ENCODE measurements around the gene RNU6-1.
A peak's percentile ranks its signal among the peaks of the same experiment; 100 is the strongest.

The RNU6-1 gene

DNA sequence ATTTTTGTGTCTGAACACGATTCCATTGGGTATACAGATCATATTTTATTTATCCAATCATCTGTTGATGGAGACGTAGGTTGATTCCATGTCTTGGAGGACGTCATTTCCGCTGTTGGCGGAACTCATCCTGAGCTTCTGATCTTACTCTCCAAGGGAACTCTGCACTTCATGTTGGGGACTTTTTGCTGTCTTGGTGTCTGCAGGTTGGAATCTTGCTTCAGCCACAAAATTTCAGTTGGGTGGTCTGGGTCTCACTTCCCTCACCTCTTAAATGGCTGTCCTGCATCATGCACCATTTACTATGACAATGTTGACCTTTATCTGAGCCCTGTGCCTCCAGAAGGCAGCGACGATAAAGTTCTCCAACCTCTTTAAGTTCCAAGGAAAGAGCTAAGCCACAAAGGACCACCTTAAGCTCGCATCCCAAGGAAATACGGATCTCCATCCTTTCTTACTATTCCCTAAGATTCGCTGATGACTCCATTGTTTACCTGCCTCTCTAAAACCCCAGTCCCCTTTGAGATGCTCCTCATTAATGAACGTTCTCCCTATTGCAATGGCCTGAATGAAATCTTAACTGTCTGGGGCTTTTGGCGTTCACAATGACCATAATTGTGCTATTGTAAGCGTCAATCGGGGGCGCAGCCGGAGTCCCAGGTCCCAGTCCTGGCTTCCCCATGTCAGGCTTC, 23.1 kb upstream of the RNU6-1 start:
- ATAC-seq, result peak; percentile 11; the same call in 2 of the 3 replicates
- no peak for TF ChIP-seq ZFP3 (CRISPR knock-in tag; IDR thresholded peaks at IDR 0.05)
- TF ChIP-seq OSR1 (CRISPR knock-in tag; IDR thresholded peaks at IDR 0.05), result no peak
- TF ChIP-seq CSDC2 (CRISPR knock-in tag; IDR thresholded peaks at IDR 0.05), result no peak
- TF ChIP-seq ZNF8 (CRISPR knock-in tag; IDR thresholded peaks at IDR 0.05), result no peak
- no peak for TF ChIP-seq ISL1 (CRISPR knock-in tag; IDR thresholded peaks at IDR 0.05)
- TF ChIP-seq CREB5 (CRISPR knock-in tag; IDR thresholded peaks at IDR 0.05; ENCODE audit: low read depth), result no peak
- no peak for TF ChIP-seq SNAI2 (CRISPR knock-in tag; IDR thresholded peaks at IDR 0.05)
- TF ChIP-seq ESRRG (CRISPR knock-in tag; IDR thresholded peaks at IDR 0.05), result no peak
- TF ChIP-seq, protein P1, sequence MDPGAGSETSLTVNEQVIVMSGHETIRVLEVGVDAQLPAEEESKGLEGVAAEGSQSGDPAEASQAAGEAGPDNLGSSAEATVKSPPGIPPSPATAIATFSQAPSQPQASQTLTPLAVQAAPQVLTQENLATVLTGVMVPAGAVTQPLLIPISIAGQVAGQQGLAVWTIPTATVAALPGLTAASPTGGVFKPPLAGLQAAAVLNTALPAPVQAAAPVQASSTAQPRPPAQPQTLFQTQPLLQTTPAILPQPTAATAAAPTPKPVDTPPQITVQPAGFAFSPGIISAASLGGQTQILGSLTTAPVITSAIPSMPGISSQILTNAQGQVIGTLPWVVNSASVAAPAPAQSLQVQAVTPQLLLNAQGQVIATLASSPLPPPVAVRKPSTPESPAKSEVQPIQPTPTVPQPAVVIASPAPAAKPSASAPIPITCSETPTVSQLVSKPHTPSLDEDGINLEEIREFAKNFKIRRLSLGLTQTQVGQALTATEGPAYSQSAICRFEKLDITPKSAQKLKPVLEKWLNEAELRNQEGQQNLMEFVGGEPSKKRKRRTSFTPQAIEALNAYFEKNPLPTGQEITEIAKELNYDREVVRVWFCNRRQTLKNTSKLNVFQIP (CRISPR knock-in tag; IDR thresholded peaks at IDR 0.05; ENCODE audit: borderline replicate concordance, low read depth), result no peak
- no peak for TF ChIP-seq ZFP30 (CRISPR knock-in tag; IDR thresholded peaks at IDR 0.05)
- TF ChIP-seq CSRNP3 (CRISPR knock-in tag; IDR thresholded peaks at IDR 0.05), result no peak

DNA sequence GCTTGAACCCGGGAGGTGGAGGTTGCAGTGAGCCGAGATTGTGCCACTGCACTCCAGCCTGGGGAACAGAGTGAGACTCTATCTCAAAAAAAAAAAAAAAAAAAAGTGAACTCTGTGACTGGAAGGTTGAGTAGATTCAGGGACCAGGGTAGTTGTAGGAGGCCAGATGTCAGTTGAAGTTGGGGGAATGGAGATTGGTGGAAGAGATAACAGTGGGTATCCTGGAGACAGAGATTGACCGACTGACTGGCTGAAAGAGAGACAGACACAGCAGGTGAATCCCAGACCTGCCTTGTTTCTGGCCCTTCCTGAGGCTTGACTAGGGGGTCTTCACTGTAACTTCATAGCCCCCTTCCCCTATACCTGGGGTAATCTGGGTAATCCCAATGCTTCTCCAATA, 22.1 kb upstream of the RNU6-1 start:
- TF ChIP-seq RARB (CRISPR knock-in tag; IDR thresholded peaks at IDR 0.05), result no peak
- TF ChIP-seq PPARA (CRISPR knock-in tag; IDR thresholded peaks at IDR 0.05; ENCODE audit: borderline replicate concordance), result no peak
- TF ChIP-seq PATZ1 (CRISPR knock-in tag; IDR thresholded peaks at IDR 0.05; ENCODE audit: borderline replicate concordance), result no peak
- TF ChIP-seq CREB5 (CRISPR knock-in tag; IDR thresholded peaks at IDR 0.05; ENCODE audit: low read depth), result no peak
- no peak for TF ChIP-seq ZNF8 (CRISPR knock-in tag; IDR thresholded peaks at IDR 0.05)
- no peak for TF ChIP-seq ARNTL (CRISPR knock-in tag; IDR thresholded peaks at IDR 0.05; ENCODE audit: borderline replicate concordance, low read depth)
- no peak for TF ChIP-seq ZFP3 (CRISPR knock-in tag; IDR thresholded peaks at IDR 0.05)
- TF ChIP-seq CSRNP3 (CRISPR knock-in tag; IDR thresholded peaks at IDR 0.05), result no peak
- no peak for TF ChIP-seq ZC3H10 (CRISPR knock-in tag; IDR thresholded peaks at IDR 0.05)
- TF ChIP-seq OSR1 (CRISPR knock-in tag; IDR thresholded peaks at IDR 0.05), result no peak
- no peak for TF ChIP-seq ESRRG (CRISPR knock-in tag; IDR thresholded peaks at IDR 0.05)
- no peak for TF ChIP-seq CSDC2 (CRISPR knock-in tag; IDR thresholded peaks at IDR 0.05)
- no peak for TF ChIP-seq TOX (CRISPR knock-in tag; IDR thresholded peaks at IDR 0.05; ENCODE audit: borderline replicate concordance)
- TF ChIP-seq, protein P1 (CRISPR knock-in tag; IDR thresholded peaks at IDR 0.05; ENCODE audit: borderline replicate concordance, low read depth), result no peak
- TF ChIP-seq ZFP30 (CRISPR knock-in tag; IDR thresholded peaks at IDR 0.05), result no peak
- TF ChIP-seq, protein P2, sequence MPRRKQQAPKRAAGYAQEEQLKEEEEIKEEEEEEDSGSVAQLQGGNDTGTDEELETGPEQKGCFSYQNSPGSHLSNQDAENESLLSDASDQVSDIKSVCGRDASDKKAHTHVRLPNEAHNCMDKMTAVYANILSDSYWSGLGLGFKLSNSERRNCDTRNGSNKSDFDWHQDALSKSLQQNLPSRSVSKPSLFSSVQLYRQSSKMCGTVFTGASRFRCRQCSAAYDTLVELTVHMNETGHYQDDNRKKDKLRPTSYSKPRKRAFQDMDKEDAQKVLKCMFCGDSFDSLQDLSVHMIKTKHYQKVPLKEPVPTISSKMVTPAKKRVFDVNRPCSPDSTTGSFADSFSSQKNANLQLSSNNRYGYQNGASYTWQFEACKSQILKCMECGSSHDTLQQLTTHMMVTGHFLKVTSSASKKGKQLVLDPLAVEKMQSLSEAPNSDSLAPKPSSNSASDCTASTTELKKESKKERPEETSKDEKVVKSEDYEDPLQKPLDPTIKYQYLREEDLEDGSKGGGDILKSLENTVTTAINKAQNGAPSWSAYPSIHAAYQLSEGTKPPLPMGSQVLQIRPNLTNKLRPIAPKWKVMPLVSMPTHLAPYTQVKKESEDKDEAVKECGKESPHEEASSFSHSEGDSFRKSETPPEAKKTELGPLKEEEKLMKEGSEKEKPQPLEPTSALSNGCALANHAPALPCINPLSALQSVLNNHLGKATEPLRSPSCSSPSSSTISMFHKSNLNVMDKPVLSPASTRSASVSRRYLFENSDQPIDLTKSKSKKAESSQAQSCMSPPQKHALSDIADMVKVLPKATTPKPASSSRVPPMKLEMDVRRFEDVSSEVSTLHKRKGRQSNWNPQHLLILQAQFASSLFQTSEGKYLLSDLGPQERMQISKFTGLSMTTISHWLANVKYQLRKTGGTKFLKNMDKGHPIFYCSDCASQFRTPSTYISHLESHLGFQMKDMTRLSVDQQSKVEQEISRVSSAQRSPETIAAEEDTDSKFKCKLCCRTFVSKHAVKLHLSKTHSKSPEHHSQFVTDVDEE (CRISPR knock-in tag; IDR thresholded peaks at IDR 0.05), result no peak
- no peak for TF ChIP-seq BACH2 (CRISPR knock-in tag; IDR thresholded peaks at IDR 0.05; ENCODE audit: borderline replicate concordance)
- TF ChIP-seq GLIS3 (CRISPR knock-in tag; IDR thresholded peaks at IDR 0.05), result no peak
- no peak for TF ChIP-seq ZNF70 (CRISPR knock-in tag; IDR thresholded peaks at IDR 0.05)
- no peak for TF ChIP-seq ZNF565 (CRISPR knock-in tag; conservative IDR thresholded peaks at IDR 0.05; ENCODE audit: low read depth)
- ATAC-seq, result no peak
